HepG2 (cell line): ENCODE data around the gene KDM4B. TPM values are rescaled to one million over a fixed set of nuclear protein-coding genes. Genes with fewer than 3 reads are reported as not detected.

Experiments used
- ATAC-seq: fragments of 200-7000 bp; cut with Tn5 transposase; 3 replicates; pipeline ENCODE4 v1.9.1; 2020; ENCODE audit warnings: mild to moderate bottlenecking, moderate library complexity
- BruUV-seq: library from RNA; stranded (reverse); fragments of 400-500 nt; replicated peaks from 2 replicates; lab custom pipeline; 2021; lab: Mats Ljungman, UMichigan
- CTCF ChIA-PET: fragments of 300-600 bp; formaldehyde crosslinking; extraction: SDS; loops from one replicate; lab custom pipeline; 2021; ENCODE audit warnings: low total read pairs, inconsistent platforms, low intra/inter-chr PET ratio; lab: Yijun Ruan, JAX
- POLR2A ChIA-PET: fragments of 350-600 bp; sonication (Branson Sonifier 250); formaldehyde crosslinking; loops from one replicate; lab custom pipeline; 2020; ENCODE audit warnings: antibody characterized with exemption, inconsistent platforms; lab: Yijun Ruan, JAX
- DNase-seq: peaks from one replicate; pipeline ENCODE4 v3.0.0-alpha.2; 2015; ENCODE audit warnings: low spot score
- FAIRE-seq: peaks from 3 replicates; lab custom pipeline; 2011; peaks lifted over from hg19 to GRCh38; lab: Jason Lieb, UNC
- H2AFZ ChIP-seq: one replicate; pipeline ENCODE4 v1.6.1; 2011; ENCODE audit warnings: low read length, inconsistent platforms
- H3K27ac ChIP-seq: fragments of 300-600 bp; 3 replicates; pipeline ENCODE4 v1.8.0; 2011; ENCODE audit warnings: mixed run types, mild to moderate bottlenecking, mixed read lengths, low read length, inconsistent platforms; ENCODE audit not compliant: insufficient read depth; ENCODE audit errors: extremely low read length
- H3K27me3 ChIP-seq, 2 experiments: fragments of 200-600 bp in 1 of 2; 2 replicates in 1 of 2; 3 replicates in 1 of 2; pipeline versions ENCODE4 v1.6.0 to v1.8.0; 2011; ENCODE audit warnings: low read length in 2 of 2, mild to moderate bottlenecking in 2 of 2, moderate library complexity in 2 of 2, inconsistent platforms in 1 of 2; ENCODE audit not compliant: insufficient read depth in 2 of 2, control insufficient read depth in 1 of 2
- H3K36me3 ChIP-seq, 2 experiments: fragments of 200-600 bp in 1 of 2; replicated peaks in 1 of 2; 2 replicates in 1 of 2; 3 replicates in 1 of 2; pipeline versions ENCODE4 v1.5.1 to v1.8.0; 2011; ENCODE audit warnings: low read length in 2 of 2, inconsistent platforms in 1 of 2; ENCODE audit not compliant: insufficient read depth in 2 of 2, control insufficient read depth in 1 of 2
- H3K4me1 ChIP-seq: 2 replicates; pipeline ENCODE4 v1.5.1; 2012; ENCODE audit warnings: low read length, inconsistent platforms; ENCODE audit not compliant: insufficient read depth
- H3K4me2 ChIP-seq: 2 replicates; pipeline ENCODE4 v1.6.0; 2011; ENCODE audit warnings: low read depth, low read length, inconsistent platforms
- H3K4me3 ChIP-seq, 3 experiments: fragments of 200-600 bp in 1 of 3; sonication (generic), shearing (Covaris generic) in 1 of 3; replicated peaks in 1 of 3; 2 replicates each; pipeline ENCODE4 v1.5.1; 2011 to 2016; ENCODE audit warnings: low read length in 3 of 3, inconsistent platforms in 2 of 3, low read depth in 2 of 3, mild to moderate bottlenecking in 2 of 3, control low read depth in 1 of 3, mixed read lengths in 1 of 3; ENCODE audit not compliant: insufficient read depth in 1 of 3
- H3K79me2 ChIP-seq: one replicate; pipeline ENCODE4 v1.6.1; 2011; ENCODE audit warnings: low read length, inconsistent platforms; ENCODE audit not compliant: insufficient read depth
- H3K9ac ChIP-seq: 2 replicates; pipeline ENCODE4 v1.6.0; 2011; ENCODE audit warnings: mild to moderate bottlenecking, low read depth, low read length, inconsistent platforms; ENCODE audit not compliant: insufficient read depth
- H3K9me3 ChIP-seq: 2 replicates; pipeline ENCODE4 v1.5.1; 2012; ENCODE audit warnings: mild to moderate bottlenecking, low read length
- H4K20me1 ChIP-seq: 2 replicates; pipeline ENCODE4 v1.6.0; 2011; ENCODE audit warnings: inconsistent platforms, mild to moderate bottlenecking, low read length, moderate library complexity; ENCODE audit not compliant: insufficient read depth
- AGO2 ChIP-seq: fragments of 200-400 bp; formaldehyde crosslinking; optimal IDR thresholded peaks from 2 replicates; pipeline ENCODE3; 2017; ENCODE audit warnings: mild to moderate bottlenecking, low read depth, low read length, moderate library complexity
- CEBPB ChIP-seq: IDR thresholded peaks from 2 replicates; pipeline ENCODE4 v1.6.1; 2011; ENCODE audit warnings: low read depth, low read length, improper control_type of control experiment, borderline replicate concordance
- CEBPG ChIP-seq: IDR thresholded peaks from 2 replicates; pipeline ENCODE4 v1.6.1; 2016
- ZNF296 ChIP-seq: sonication (generic); formaldehyde crosslinking; conservative IDR thresholded peaks from 2 replicates; pipeline ENCODE4 v1.5.0; 2020; ENCODE audit warnings: mild to moderate bottlenecking, missing genetic modification reagents
- ZNF337 ChIP-seq: sonication (generic); formaldehyde crosslinking; IDR thresholded peaks from 2 replicates; pipeline ENCODE4 v1.5.1; 2020; ENCODE audit warnings: missing genetic modification reagents, low read depth, mild to moderate bottlenecking, borderline replicate concordance
- WGBS: methylation state at CpG from one replicate; pipeline ENCODE4 v1.1.6; 2017; ENCODE audit warnings: low lambda C conversion rate; 5-methylcytosine and 5-hydroxymethylcytosine counted together
- in situ Hi-C: cut with HindIII; loops from 2 replicates; pipeline ENCODE4 v1.10.0; 2017; ENCODE audit warnings: low pct_unique_long_range_greater_than_20kb; ENCODE audit not compliant: extremely low pct_ligation_motif_present
- intact Hi-C: fragments of 100-400 bp; cut with micrococcal nuclease; formaldehyde crosslinking; loops from one replicate; pipeline ENCODE4 v1.10.0; 2022; ENCODE audit not compliant: unreplicated experiment
- polyA plus RNA-seq, 8 experiments: library from polyadenylated mRNA; depleted of rRNA in 3 of 8; stranded (reverse) in 7 of 8; unstranded in 1 of 8; fragments of >200 nt; fragmentation: Illumina TruSeq in 4 of 8; extraction: Trizol in 4 of 8; gene quantifications; 2 replicates each; pipeline versions ENCODE4 v1.2.1 to v1.2.3, GENCODE V29; 2011 to 2016; ENCODE audit warnings: low read depth in 4 of 8, missing spikeins in 1 of 8, mixed read lengths in 1 of 8; ENCODE audit not compliant: insufficient read depth in 1 of 8
- total RNA-seq, 5 experiments: library from RNA; depleted of rRNA; stranded (reverse); fragments of >200 nt; fragmentation: Illumina TruSeq; extraction: Trizol; gene quantifications; 2 replicates each; pipeline ENCODE4 v1.2.3, GENCODE V29; 2016; ENCODE audit warnings: low read depth in 1 of 5

The KDM4B gene
- total and polyA plus RNA-seq, 2 of the 13 experiments (the other 11 are each of a cell fraction or from before 2014, with no cell fraction given) = 4.9 to 14.6 TPM

GRCh38 chr19:5124111-5124855, 155.4 kb downstream of the KDM4B start:
- no peak for FAIRE-seq
- in situ Hi-C loops = no loop called here

GRCh38 chr19:5125376-5125775, 156.5 kb downstream of the KDM4B start:
- DNase-seq (no peak), FAIRE-seq (no peak)

More at GRCh38 chr19:5124111-5124855, 155.4 kb downstream of the KDM4B start:
- CTCF ChIA-PET = no interaction called here
- Histone ChIP-seq H2AFZ (no peak overlapping the region), H3K4me1 (no peaks in the 10 kb centered on the region), H3K27me3 (no peaks in the 10 kb centered on the region), H4K20me1 (no peaks in the 10 kb centered on the region), H3K27ac (no peak overlapping the region), H3K36me3 (peaks cover 6 to 7% of the 10 kb centered on the region in 2 experiments; a peak in 3 of 5 replicates), H3K4me2 (no peak overlapping the region), H3K4me3 (no peak overlapping the region), H3K79me2 (no peaks in the 10 kb centered on the region), H3K9me3 (no peaks in the 10 kb centered on the region), H3K9ac (no peak overlapping the region)
- no peak for DNase-seq
- 96% methylated on average over 12 of the region's 21 CpGs for WGBS
- BruUV-seq = no TSS peak
- TF ChIP-seq CEBPB (peak; percentile 52; the same call in 1 of the 2 replicates), ZNF337 (CRISPR knock-in tag) (no peak), CEBPG (CRISPR knock-in tag) (0 out of 2 replicates have a peak, but pooled peaks have one; percentile 22)
- POLR2A ChIA-PET = no interaction called here
- no peak for ATAC-seq
- intact Hi-C loops = no loop called here

More at GRCh38 chr19:5125376-5125775, 156.5 kb downstream of the KDM4B start:
- ATAC-seq = no peak
- H3K27me3 ChIP-seq = no peaks in the 10 kb centered on the region
- BruUV-seq = no TSS peak
- no peaks in the 10 kb centered on the region for H3K79me2 ChIP-seq
- in situ Hi-C loops (no loop called here), intact Hi-C loops (no loop called here)
- H2AFZ ChIP-seq = no peak overlapping the region
- TF ChIP-seq AGO2 = peak; percentile 57
- TF ChIP-seq ZNF296 (CRISPR knock-in tag) = no peak
- no peak overlapping the region for H3K4me2 ChIP-seq
- H3K4me1 ChIP-seq = no peaks in the 10 kb centered on the region
- POLR2A ChIA-PET = no interaction called here
- 96% methylated on average over 7 of the region's 17 CpGs for WGBS
- no peaks in the 10 kb centered on the region for H4K20me1 ChIP-seq
- peaks cover 4 to 7% of the 10 kb centered on the region in 2 experiments; a peak in 3 of 5 replicates for H3K36me3 ChIP-seq
- no peak overlapping the region for H3K9ac ChIP-seq
- CTCF ChIA-PET = no interaction called here
- H3K4me3 ChIP-seq = no peak overlapping the region
- no peak overlapping the region for H3K27ac ChIP-seq
- H3K9me3 ChIP-seq = no peaks in the 10 kb centered on the region
